Mesenchymal stem cell (in vitro differentiated cells and primary cell): ENCODE measurements around the gene SMPD3.

Experiments
- DNase-seq: peaks from one replicate; pipeline ENCODE4 v3.0.0-alpha.2; 2013
- H2AFZ ChIP-seq: one replicate; pipeline ENCODE4 v1.6.1; 2013; ENCODE audit warnings: low read depth, mild to moderate bottlenecking, control low read depth, inconsistent platforms, low read length, moderate library complexity
- H2AK5ac ChIP-seq: 2 replicates; pipeline ENCODE4 v1.6.1; 2013; ENCODE audit warnings: low read length, moderate library complexity, mild to moderate bottlenecking, inconsistent platforms; ENCODE audit not compliant: severe bottlenecking
- H2BK120ac ChIP-seq: one replicate; pipeline ENCODE4 v1.6.1; 2013; ENCODE audit warnings: low read depth, mild to moderate bottlenecking, inconsistent platforms, low read length, moderate library complexity
- H2BK12ac ChIP-seq, 2 experiments: one replicate each; pipeline ENCODE4 v1.6.1; 2013; ENCODE audit warnings: inconsistent platforms in 2 of 2, low read length in 2 of 2, mild to moderate bottlenecking in 2 of 2, moderate library complexity in 2 of 2, control low read depth in 1 of 2
- H2BK15ac ChIP-seq: one replicate; pipeline ENCODE4 v1.6.1; 2013; ENCODE audit warnings: mild to moderate bottlenecking, low read depth, inconsistent platforms; ENCODE audit not compliant: poor library complexity, severe bottlenecking
- H2BK5ac ChIP-seq: 2 replicates; pipeline ENCODE4 v1.6.1; 2013; ENCODE audit warnings: low read depth, mild to moderate bottlenecking, low read length, control low read depth, inconsistent platforms; ENCODE audit not compliant: poor library complexity, severe bottlenecking
- H3K14ac ChIP-seq, 2 experiments: one replicate each; pipeline ENCODE4 v1.6.1; 2013; ENCODE audit warnings: inconsistent platforms in 2 of 2, low read length in 2 of 2, control low read depth in 1 of 2, mild to moderate bottlenecking in 1 of 2, moderate library complexity in 1 of 2
- H3K18ac ChIP-seq, 2 experiments: one replicate each; pipeline ENCODE4 v1.6.1; 2013; ENCODE audit warnings: inconsistent platforms in 2 of 2, low read length in 2 of 2, control low read depth in 1 of 2, low read depth in 1 of 2, mild to moderate bottlenecking in 1 of 2
- H3K23ac ChIP-seq, 2 experiments: one replicate each; pipeline ENCODE4 v1.6.1; 2013; ENCODE audit warnings: inconsistent platforms in 2 of 2, low read length in 2 of 2, mild to moderate bottlenecking in 2 of 2, moderate library complexity in 2 of 2, control low read depth in 1 of 2
- H3K27ac ChIP-seq: 2 replicates; pipeline ENCODE4 v1.5.1; 2013; ENCODE audit warnings: mild to moderate bottlenecking, moderate library complexity, low read length, control low read depth, inconsistent platforms; ENCODE audit not compliant: poor library complexity, severe bottlenecking
- H3K27me3 ChIP-seq, 2 experiments: 2 replicates each; pipeline versions ENCODE4 v1.6.1 to v1.7.0; 2013; ENCODE audit warnings: low read length in 2 of 2, mild to moderate bottlenecking in 2 of 2, moderate library complexity in 2 of 2, control low read depth in 1 of 2, inconsistent platforms in 1 of 2; ENCODE audit not compliant: control insufficient read depth in 1 of 2, insufficient read depth in 1 of 2
- H3K36me3 ChIP-seq, 2 experiments: 2 replicates each; pipeline versions ENCODE4 v1.6.1 to v1.7.0; 2013; ENCODE audit warnings: low read length in 2 of 2, control low read depth in 1 of 2, inconsistent platforms in 1 of 2, low read depth in 1 of 2, mild to moderate bottlenecking in 1 of 2; ENCODE audit not compliant: insufficient read depth in 2 of 2, control insufficient read depth in 1 of 2
- H3K4ac ChIP-seq, 2 experiments: one replicate each; pipeline ENCODE4 v1.6.1; 2013; ENCODE audit warnings: inconsistent platforms in 2 of 2, low read length in 2 of 2, mild to moderate bottlenecking in 2 of 2, moderate library complexity in 2 of 2, control low read depth in 1 of 2, low read depth in 1 of 2
- H3K4me1 ChIP-seq: 2 replicates; pipeline ENCODE4 v1.6.1; 2013; ENCODE audit warnings: low read depth, low read length, control low read depth; ENCODE audit not compliant: control insufficient read depth, insufficient read depth
- H3K4me2 ChIP-seq: 2 replicates; pipeline ENCODE4 v1.6.1; 2013; ENCODE audit warnings: low read length, mild to moderate bottlenecking, inconsistent platforms; ENCODE audit not compliant: poor library complexity, severe bottlenecking
- H3K4me3 ChIP-seq, 2 experiments: 2 replicates each; pipeline versions ENCODE4 v1.5.1 to v1.7.0; 2013; ENCODE audit warnings: low read length in 2 of 2, mild to moderate bottlenecking in 2 of 2, control low read depth in 1 of 2, low read depth in 1 of 2; ENCODE audit not compliant: insufficient read depth in 1 of 2
- H3K79me1 ChIP-seq: replicated peaks from 2 replicates; pipeline ENCODE4 v1.6.1; 2013; ENCODE audit warnings: mild to moderate bottlenecking, control low read depth, low read length, inconsistent platforms; ENCODE audit not compliant: poor library complexity, severe bottlenecking
- H3K9ac ChIP-seq: 2 replicates; pipeline ENCODE4 v1.7.0; 2013; ENCODE audit warnings: mild to moderate bottlenecking, low read length, moderate library complexity
- H3K9me3 ChIP-seq: 2 replicates; pipeline ENCODE4 v1.7.0; 2013; ENCODE audit warnings: mild to moderate bottlenecking, low read length; ENCODE audit not compliant: control insufficient read depth
- H4K8ac ChIP-seq: one replicate; pipeline ENCODE4 v1.6.1; 2013; ENCODE audit warnings: inconsistent platforms, mild to moderate bottlenecking, low read length, moderate library complexity
- H4K91ac ChIP-seq: one replicate; pipeline ENCODE4 v1.6.1; 2013; ENCODE audit warnings: mild to moderate bottlenecking, low read length, inconsistent platforms
- WGBS: methylation state at CpG from one replicate; pipeline ENCODE4 v1.1.7; 2013; ENCODE audit warnings: mixed read lengths; 5-methylcytosine and 5-hydroxymethylcytosine counted together

Gene SMPD3

DNA sequence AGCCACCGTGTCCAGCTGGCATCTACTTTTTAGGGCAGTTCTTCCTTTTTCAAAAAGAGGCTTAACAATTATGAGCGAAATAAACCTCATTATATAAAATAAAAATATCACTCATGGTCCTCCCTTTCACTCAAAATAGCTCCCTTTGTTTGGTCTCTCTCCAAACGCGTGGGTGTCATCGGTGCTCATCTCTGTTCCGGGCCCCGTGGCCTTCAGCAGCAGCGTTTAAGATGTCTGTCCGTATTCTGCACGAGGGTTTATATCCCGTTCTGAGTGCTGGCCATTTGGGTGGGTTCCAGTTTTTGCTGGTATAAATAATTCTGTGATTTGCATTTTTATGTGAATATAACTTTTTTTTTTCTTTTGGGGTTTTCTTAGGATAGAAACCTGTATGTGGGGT, 104.1 kb downstream of the SMPD3 start:
- H3K18ac ChIP-seq: no peak overlapping the region
- peaks cover 2% of the 10 kb centered on the region for H3K4me1 ChIP-seq
- no peak overlapping the region for H3K4me2 ChIP-seq
- peaks cover 3% of the 10 kb centered on the region for H3K79me1 ChIP-seq
- H2BK5ac ChIP-seq: no peak overlapping the region
- no peak overlapping the region for H2AFZ ChIP-seq
- H4K8ac ChIP-seq: no peak overlapping the region
- H2BK120ac ChIP-seq: no peak overlapping the region
- 96% methylated on average over 11 of the region's 11 CpGs for WGBS
- no peak overlapping the region for H4K91ac ChIP-seq
- H2BK12ac ChIP-seq: no peak overlapping the region
- H3K27me3 ChIP-seq: no peaks in the 10 kb centered on the region
- H2BK15ac ChIP-seq: no peak overlapping the region
- H3K9ac ChIP-seq: no peak overlapping the region
- no peak overlapping the region for H3K4ac ChIP-seq
- no peak overlapping the region for H3K4me3 ChIP-seq
- no peak overlapping the region for H3K23ac ChIP-seq
- H3K9me3 ChIP-seq: no peaks in the 10 kb centered on the region
- no peak overlapping the region for H2AK5ac ChIP-seq
- H3K27ac ChIP-seq: no peak overlapping the region
- peaks cover 61 to 83% of the 10 kb centered on the region in 2 experiments for H3K36me3 ChIP-seq
- no peak overlapping the region for H3K14ac ChIP-seq
- no peak for DNase-seq

DNA sequence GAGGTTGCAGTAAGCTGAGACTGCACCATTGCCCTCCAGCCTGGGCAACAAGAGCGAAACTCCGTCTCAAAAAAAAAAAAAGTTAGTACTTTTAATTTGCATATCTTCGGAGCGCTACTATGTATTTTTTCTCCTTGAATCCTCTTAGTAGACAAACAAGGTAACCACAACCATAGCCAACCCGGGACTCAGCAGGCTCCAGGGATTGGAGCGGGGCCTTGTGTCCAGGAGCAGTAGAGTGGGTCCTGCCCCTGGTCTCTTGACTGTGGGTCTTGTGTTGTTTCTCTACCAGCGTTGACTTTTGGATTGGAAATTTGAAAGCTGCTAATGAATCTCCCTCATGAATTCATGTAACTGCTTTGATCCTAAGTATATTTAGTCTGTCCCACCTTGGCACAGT, 105.2 kb downstream of the SMPD3 start:
- no peak overlapping the region for H2BK120ac ChIP-seq

DNA sequence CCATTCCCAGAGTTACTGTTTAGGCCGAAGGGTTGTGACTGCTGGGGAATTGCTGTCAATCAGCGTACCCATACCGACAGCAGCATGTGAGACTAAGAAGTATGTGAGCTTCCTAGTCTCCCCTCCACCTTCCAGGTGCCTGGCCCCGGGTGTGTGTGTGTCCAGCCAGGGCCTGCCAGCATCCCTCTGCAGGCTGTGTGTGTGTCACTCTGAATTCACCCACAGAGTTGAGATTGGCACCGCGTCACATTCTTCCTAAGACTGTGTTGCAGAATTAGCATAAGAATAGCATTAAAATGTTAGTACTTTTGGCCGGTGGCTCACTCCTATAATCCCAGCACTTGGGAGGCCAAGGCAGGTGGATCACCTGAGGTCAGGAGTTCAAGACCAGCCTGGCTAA, 105.7 kb downstream of the SMPD3 start:
- H3K4me2 ChIP-seq: no peak overlapping the region
- H3K4ac ChIP-seq: no peak overlapping the region
- H3K9me3 ChIP-seq: no peaks in the 10 kb centered on the region
- DNase-seq: no peak
- H3K79me1 ChIP-seq: peaks cover 3% of the 10 kb centered on the region
- H3K27me3 ChIP-seq: no peaks in the 10 kb centered on the region
- 96% methylated on average over 5 of the region's 7 CpGs for whole genome bisulfite sequencing
- no peak overlapping the region for H3K23ac ChIP-seq
- no peak overlapping the region for H2BK120ac ChIP-seq
- no peak overlapping the region for H4K8ac ChIP-seq
- H3K4me1 ChIP-seq: peaks cover 2% of the 10 kb centered on the region
- H2AK5ac ChIP-seq: no peak overlapping the region
- no peak overlapping the region for H2AFZ ChIP-seq
- no peak overlapping the region for H3K4me3 ChIP-seq
- peaks cover 63 to 84% of the 10 kb centered on the region in 2 experiments for H3K36me3 ChIP-seq
- no peak overlapping the region for H3K18ac ChIP-seq
- no peak overlapping the region for H2BK12ac ChIP-seq
- H3K14ac ChIP-seq: no peak overlapping the region
- H4K91ac ChIP-seq: no peak overlapping the region
- no peak overlapping the region for H2BK15ac ChIP-seq
- H3K9ac ChIP-seq: no peak overlapping the region
- H2BK5ac ChIP-seq: no peak overlapping the region
- H3K27ac ChIP-seq: no peak overlapping the region

More for the DNA sequence above, 105.2 kb downstream of the SMPD3 start:
- H3K23ac ChIP-seq: no peak overlapping the region
- H3K27me3 ChIP-seq: no peaks in the 10 kb centered on the region
- WGBS: 96% methylated on average over 6 of the region's 7 CpGs
- no peak overlapping the region for H3K4me2 ChIP-seq
- no peak overlapping the region for H2AFZ ChIP-seq
- no peak overlapping the region for H4K91ac ChIP-seq
- no peak overlapping the region for H3K9ac ChIP-seq
- peaks cover 2% of the 10 kb centered on the region for H3K4me1 ChIP-seq
- peaks cover 61 to 83% of the 10 kb centered on the region in 2 experiments for H3K36me3 ChIP-seq
- H3K27ac ChIP-seq: no peak overlapping the region
- H3K4ac ChIP-seq: no peak overlapping the region
- H3K14ac ChIP-seq: no peak overlapping the region
- H2BK5ac ChIP-seq: no peak overlapping the region
- no peak overlapping the region for H4K8ac ChIP-seq
- no peak overlapping the region for H3K18ac ChIP-seq
- no peak for DNase-seq
- peaks cover 3% of the 10 kb centered on the region for H3K79me1 ChIP-seq
- no peaks in the 10 kb centered on the region for H3K9me3 ChIP-seq
- H2AK5ac ChIP-seq: no peak overlapping the region
- H2BK15ac ChIP-seq: no peak overlapping the region
- no peak overlapping the region for H2BK12ac ChIP-seq
- H3K4me3 ChIP-seq: no peak overlapping the region

DNA sequence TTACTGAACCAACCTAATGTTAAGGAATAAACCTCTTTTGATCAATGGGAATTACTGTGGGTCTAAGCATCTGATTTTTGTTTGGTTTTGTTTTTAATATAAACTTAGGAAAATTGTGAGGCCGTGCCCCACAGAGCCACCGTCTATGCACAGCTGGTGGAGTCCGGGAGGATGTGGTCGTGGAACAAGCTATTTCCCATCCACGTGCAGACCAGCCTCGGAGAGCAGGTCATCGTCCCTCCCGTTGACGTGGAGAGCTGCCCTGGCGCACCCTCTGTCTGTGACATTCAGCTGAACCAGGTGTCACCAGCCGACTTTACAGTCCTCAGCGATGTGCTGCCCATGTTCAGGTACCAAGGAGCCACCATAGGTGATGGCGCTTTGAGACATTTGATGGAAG, 109.1 kb downstream of the SMPD3 start:
- no peak for DNase-seq
- Histone ChIP-seq H2BK12ac (no peak overlapping the region), H2BK120ac (no peak overlapping the region), H3K36me3 (peaks cover 48 to 64% of the 10 kb centered on the region in 2 experiments), H2AK5ac (no peak overlapping the region), H3K4me3 (no peak overlapping the region), H2AFZ (no peak overlapping the region), H3K79me1 (peaks cover 2% of the 10 kb centered on the region), H3K4me2 (no peak overlapping the region), H3K14ac (no peak overlapping the region), H3K27ac (no peak overlapping the region), H4K91ac (no peak overlapping the region), H3K18ac (no peak overlapping the region), H4K8ac (no peak overlapping the region), H3K9ac (no peak overlapping the region), H3K27me3 (no peaks in the 10 kb centered on the region), H2BK5ac (no peak overlapping the region), H2BK15ac (no peak overlapping the region), H3K4me1 (peaks cover 4% of the 10 kb centered on the region), H3K9me3 (no peaks in the 10 kb centered on the region), H3K4ac (no peak overlapping the region), H3K23ac (no peak overlapping the region)
- WGBS: 96% methylated on average over 13 of the region's 13 CpGs
